Muscle of leg (tissue), 11 donors: ENCODE measurements around the gene PAFAH1B1. TPM values are rescaled to one million over a fixed set of nuclear protein-coding genes. Genes with fewer than 3 reads are reported as not detected.
A peak's percentile ranks its signal among the peaks of the same experiment; 100 is the strongest.

Experiments
- DNase-seq: peaks from one replicate; pipeline ENCODE4 v3.0.0; 2013
- H3K27ac ChIP-seq: one replicate; pipeline ENCODE4 v1.5.1; 2013; ENCODE audit warnings: mild to moderate bottlenecking, low read length, control low read depth
- H3K27me3 ChIP-seq: one replicate; pipeline ENCODE4 v1.6.1; 2013; ENCODE audit warnings: low read length; ENCODE audit not compliant: control insufficient read depth, insufficient read depth
- H3K36me3 ChIP-seq: one replicate; pipeline ENCODE4 v1.6.1; 2013; ENCODE audit warnings: low read length; ENCODE audit not compliant: control insufficient read depth, insufficient read depth
- H3K4me1 ChIP-seq: one replicate; pipeline ENCODE4 v1.6.1; 2013; ENCODE audit warnings: low read length; ENCODE audit not compliant: control insufficient read depth, insufficient read depth
- H3K4me3 ChIP-seq: one replicate; pipeline ENCODE4 v1.5.1; 2013; ENCODE audit warnings: low read length, control low read depth
- H3K9me3 ChIP-seq: replicated peaks from 2 replicates; pipeline ENCODE4 v1.6.1; 2013; ENCODE audit warnings: low read depth, low read length; ENCODE audit not compliant: control insufficient read depth
- WGBS: methylation state at CpG from one replicate; pipeline ENCODE4 v1.1.5; 2013; ENCODE audit warnings: missing lambda C conversion rate; ENCODE audit not compliant: insufficient coverage; 5-methylcytosine and 5-hydroxymethylcytosine counted together
- polyA plus RNA-seq, 8 donors: library from polyadenylated mRNA; unstranded; fragments of 120-200 nt; gene quantifications; one replicate each; pipeline versions ENCODE4 v1.2.1 to v1.2.3, GENCODE V29; 2013; ENCODE audit warnings: inconsistent platforms in 1 of 8, low replicate concordance in 1 of 8; ENCODE audit not compliant: insufficient read length in 8 of 8, insufficient read depth in 1 of 8
- total RNA-seq: library from RNA; stranded (reverse); fragments of 120-200 nt; gene quantifications from one replicate; pipeline ENCODE4 v1.2.4, GENCODE V29; 2013

Gene PAFAH1B1
- total and polyA plus RNA-seq, 9 donors = 70.2 to 107 (median 80.8) TPM

GRCh38 chr17:2707721-2708584, 114.5 kb downstream of the PAFAH1B1 start:
- Histone ChIP-seq H3K27ac (peak overlapping the region; percentile 13), H3K4me1 (peaks cover 51% of the 10 kb centered on the region), H3K27me3 (no peaks in the 10 kb centered on the region), H3K4me3 (no peak overlapping the region), H3K36me3 (peaks cover 16% of the 10 kb centered on the region), H3K9me3 (no peaks in the 10 kb centered on the region)
- no peak for DNase-seq
- 53% methylated on average over 9 of the region's 13 CpGs for WGBS

GRCh38 chr17:2708585-2709182, 115.2 kb downstream of the PAFAH1B1 start:
- no peaks in the 10 kb centered on the region for H3K9me3 ChIP-seq
- 65% methylated on average over 13 of the region's 21 CpGs for WGBS
- H3K4me1 ChIP-seq = peaks cover 51% of the 10 kb centered on the region

GRCh38 chr17:2709183-2709661, 115.8 kb downstream of the PAFAH1B1 start:
- no peaks in the 10 kb centered on the region for H3K9me3 ChIP-seq
- DNase-seq = no peak
- peaks cover 6% of the 10 kb centered on the region for H3K36me3 ChIP-seq
- 56% methylated on average over 9 of the region's 10 CpGs for WGBS
- H3K27me3 ChIP-seq = no peaks in the 10 kb centered on the region
- H3K4me1 ChIP-seq = peaks cover 51% of the 10 kb centered on the region
- H3K27ac ChIP-seq = no peak overlapping the region
- H3K4me3 ChIP-seq = no peak overlapping the region

More at GRCh38 chr17:2708585-2709182, 115.2 kb downstream of the PAFAH1B1 start:
- DNase-seq = no peak
- Histone ChIP-seq H3K4me3 (no peak overlapping the region), H3K27me3 (no peaks in the 10 kb centered on the region), H3K36me3 (peaks cover 11% of the 10 kb centered on the region), H3K27ac (peak overlapping the region; percentile 13)

GRCh38 chr17:2710071-2710802, 116.8 kb downstream of the PAFAH1B1 start:
- 37% methylated on average over 12 of the region's 16 CpGs for WGBS
- Histone ChIP-seq H3K9me3 (no peaks in the 10 kb centered on the region), H3K27ac (peak overlapping the region; percentile 20), H3K4me1 (peaks cover 51% of the 10 kb centered on the region), H3K4me3 (peak overlapping the region; percentile 70), H3K36me3 (peaks cover under 1% of the 10 kb centered on the region), H3K27me3 (no peaks in the 10 kb centered on the region)
- DNase-seq = no peak

GRCh38 chr17:2710803-2711607, 117.6 kb downstream of the PAFAH1B1 start:
- Histone ChIP-seq H3K4me3 (peak overlapping the region; percentile 70), H3K27ac (no peak overlapping the region), H3K27me3 (no peaks in the 10 kb centered on the region), H3K9me3 (no peaks in the 10 kb centered on the region), H3K4me1 (peaks cover 51% of the 10 kb centered on the region), H3K36me3 (peaks cover 3% of the 10 kb centered on the region)
- WGBS = under 1% methylated on average over 82 of the region's 82 CpGs
- no peak for DNase-seq

- peak within 1 kb of the TSS; percentile 70 for H3K4me3 ChIP-seq
- WGBS = 1% methylated on average over 70 of the region's 76 CpGs
- H3K27me3 ChIP-seq = no peaks in the 10 kb centered on the region
- H3K4me1 ChIP-seq = peaks cover 50% of the 10 kb centered on the region
- H3K36me3 ChIP-seq = peaks cover 3% of the 10 kb centered on the region
- no peaks in the 10 kb centered on the region for H3K9me3 ChIP-seq
- DNase-seq = peak; percentile 99
- peak within 1 kb of the TSS; percentile 84 for H3K27ac ChIP-seq
These were observed 118.3 kb downstream of the PAFAH1B1 start, which contains the start of gene CLUH for GRCh38 chr17:2711608-2712299. Gene CLUH (minus strand): TSS chr17:2711764. CDS start chr17:2711661, 103 bp downstream.

GRCh38 chr17:2712300-2713043, 119.0 kb downstream of the PAFAH1B1 start:
- peak overlapping the region; percentile 84 for H3K27ac ChIP-seq
- DNase-seq = peak; percentile 48
- H3K36me3 ChIP-seq = peaks cover 3% of the 10 kb centered on the region
- 36% methylated on average over 26 of the region's 36 CpGs for WGBS
- H3K9me3 ChIP-seq = no peaks in the 10 kb centered on the region
- peaks cover 44% of the 10 kb centered on the region for H3K4me1 ChIP-seq
- peak overlapping the region; percentile 70 for H3K4me3 ChIP-seq
- no peaks in the 10 kb centered on the region for H3K27me3 ChIP-seq

- H3K27ac ChIP-seq = no peak overlapping the region
- no peaks in the 10 kb centered on the region for H3K9me3 ChIP-seq
- DNase-seq = no peak
- H3K4me1 ChIP-seq = peaks cover 30% of the 10 kb centered on the region
- peaks cover 3% of the 10 kb centered on the region for H3K36me3 ChIP-seq
- H3K27me3 ChIP-seq = no peaks in the 10 kb centered on the region
- 75% methylated on average over 1 of the region's 9 CpGs for WGBS
- no peak overlapping the region for H3K4me3 ChIP-seq
These were observed 120.4 kb downstream of the PAFAH1B1 start for GRCh38 chr17:2713881-2714280.
